Measurements from ENCODE around the gene RAB6B.

Gene RAB6B

GRCh38 chr3:133855772-133856171 lies 39.9 kb downstream of the RAB6B start:
- DNase-seq, result no peak

DNA sequence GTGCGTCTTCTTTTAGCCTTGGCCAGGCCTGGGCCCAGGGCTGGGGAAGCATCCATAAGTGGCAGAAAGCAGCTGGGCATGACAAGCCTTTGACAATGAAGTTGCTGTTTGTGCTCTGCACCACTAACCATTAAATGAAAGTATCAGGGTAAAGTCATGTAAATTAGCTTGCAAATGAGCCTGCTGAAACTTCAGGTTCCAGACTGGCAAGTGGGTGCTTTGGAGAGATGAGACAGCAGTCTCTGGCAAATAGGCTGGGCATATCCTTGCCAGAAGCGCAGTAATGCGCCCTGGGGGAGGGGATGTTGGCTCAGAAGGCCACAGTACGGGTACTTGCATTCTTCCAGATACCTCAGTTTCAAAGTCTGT lies 40.7 kb downstream of the RAB6B start:
- DNase-seq, result no peak

DNA sequence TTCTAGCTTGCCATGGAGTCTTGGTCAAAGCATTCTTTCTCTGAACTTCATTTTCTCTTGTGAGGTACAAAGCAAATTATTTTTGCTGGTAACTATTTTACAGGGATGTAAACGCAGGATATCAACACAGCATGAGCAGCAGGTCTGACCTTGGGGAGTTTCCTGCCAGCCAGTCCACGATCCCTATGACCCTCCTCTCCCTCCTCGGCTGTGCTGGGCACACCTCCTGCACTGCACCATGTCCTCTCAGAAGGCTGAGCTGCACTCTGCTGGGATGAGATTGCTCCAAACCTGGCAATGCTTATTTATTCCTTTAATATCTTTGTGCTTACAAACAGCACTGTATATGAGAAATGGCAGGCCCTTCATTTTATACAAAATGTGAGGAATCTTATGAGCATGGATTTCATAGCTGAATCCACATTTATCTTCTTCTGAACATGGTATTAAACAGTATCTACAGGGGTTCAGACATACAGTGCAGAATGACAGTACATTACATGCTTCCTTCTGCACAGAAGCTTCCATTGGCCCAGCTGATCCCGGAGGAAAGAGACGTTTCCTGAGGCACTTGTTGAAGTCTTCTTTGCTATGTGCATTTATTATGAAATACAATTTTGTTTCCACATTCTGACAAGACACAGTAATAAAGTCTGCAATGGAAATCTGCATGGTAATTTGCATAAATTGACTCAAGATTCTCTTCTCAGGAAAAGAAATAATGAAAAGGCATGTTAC lies 41.2 kb downstream of the RAB6B start:
- no peak for DNase-seq

DNA sequence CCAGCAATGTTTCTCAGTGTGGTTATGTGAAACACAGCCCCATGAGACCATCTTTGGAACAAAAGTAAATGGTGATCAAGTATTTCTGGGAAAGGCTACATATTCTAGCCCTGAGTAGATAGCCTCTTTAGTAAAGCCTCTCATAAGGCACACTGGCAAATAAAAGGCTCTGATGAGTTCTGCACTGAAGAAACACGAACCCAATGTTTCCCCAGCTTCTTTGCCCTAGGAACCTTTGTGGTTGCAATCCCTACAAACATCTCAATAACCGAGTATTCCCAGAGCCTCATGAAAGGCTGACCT lies 41.8 kb downstream of the RAB6B start:
- DNase-seq, result no peak

DNA sequence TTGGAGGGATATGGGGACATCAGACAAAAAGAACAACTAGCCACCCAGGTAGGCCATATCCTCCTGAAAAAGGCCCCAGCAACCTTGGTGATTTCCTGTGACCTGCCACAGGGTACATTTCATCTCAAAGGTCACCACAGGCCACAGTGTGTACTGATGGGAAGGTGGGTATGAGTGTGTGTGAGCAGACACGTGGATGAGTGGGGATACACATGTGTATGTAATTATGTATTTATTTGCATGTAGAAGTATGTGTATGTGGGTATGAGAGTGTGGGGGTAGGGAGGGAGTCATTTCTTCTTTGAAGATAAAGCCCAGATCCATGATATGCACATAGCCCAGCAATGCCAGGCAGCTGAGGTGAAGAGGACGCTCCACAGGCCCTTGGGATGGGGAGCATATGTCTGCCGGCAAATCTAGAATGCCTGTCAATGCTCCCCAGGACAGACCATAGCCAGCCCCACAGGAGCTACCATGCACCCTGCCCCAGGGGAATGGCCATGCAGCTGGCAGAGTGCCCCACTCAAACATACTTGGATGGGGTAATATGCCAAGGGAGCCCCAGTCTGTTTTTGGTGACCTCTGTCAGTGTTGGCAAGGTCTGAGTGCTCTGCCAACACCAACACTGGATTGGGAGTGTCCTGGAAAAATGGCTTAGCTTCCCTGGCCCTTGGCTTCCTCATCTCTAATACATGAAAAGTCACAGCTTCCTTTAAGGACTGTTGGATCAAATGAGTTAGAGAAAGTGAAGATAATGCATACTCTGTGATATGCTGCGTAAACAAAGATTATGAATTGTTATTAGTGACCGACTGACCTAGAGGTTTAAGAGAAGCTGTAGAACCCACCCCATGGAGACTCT lies 42.4 kb downstream of the RAB6B start:
- no peak for DNase-seq

GRCh38 chr3:133851931-133852330 lies 43.8 kb downstream of the RAB6B start:
- no peak for DNase-seq

DNA sequence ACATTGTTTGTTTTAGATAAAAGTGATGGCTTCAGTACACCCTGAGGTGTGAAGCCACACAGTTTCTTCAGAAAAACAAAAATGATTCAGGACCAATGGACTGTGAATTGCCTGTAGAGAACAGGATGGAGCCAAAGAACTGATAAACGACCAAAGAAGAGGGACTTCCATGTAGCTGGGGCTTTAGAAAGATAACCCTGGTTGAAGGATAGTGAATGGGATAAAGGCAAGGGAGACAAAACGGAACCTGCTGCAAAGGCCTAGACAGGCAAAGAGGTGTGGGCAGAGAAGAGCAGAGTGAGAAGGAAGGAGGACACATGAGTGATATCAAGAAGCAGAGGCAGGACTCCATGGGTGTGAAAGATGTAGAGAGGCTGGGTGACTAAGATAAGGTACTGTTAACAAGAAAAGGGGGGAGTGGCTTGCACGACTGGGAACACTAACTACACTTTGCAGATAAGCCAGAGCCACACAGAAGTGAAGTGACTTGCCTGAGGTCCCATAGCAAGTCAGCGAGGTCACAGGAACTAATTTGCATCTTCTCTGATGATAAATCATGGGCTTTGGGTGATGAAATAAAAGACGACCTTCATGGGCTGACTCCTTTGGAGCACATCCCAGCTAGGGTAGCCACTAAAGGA lies 44.3 kb downstream of the RAB6B start:
- no peak for DNase-seq

GRCh38 chr3:133850034-133850433 lies 45.6 kb downstream of the RAB6B start:
- no peak for DNase-seq

DNA sequence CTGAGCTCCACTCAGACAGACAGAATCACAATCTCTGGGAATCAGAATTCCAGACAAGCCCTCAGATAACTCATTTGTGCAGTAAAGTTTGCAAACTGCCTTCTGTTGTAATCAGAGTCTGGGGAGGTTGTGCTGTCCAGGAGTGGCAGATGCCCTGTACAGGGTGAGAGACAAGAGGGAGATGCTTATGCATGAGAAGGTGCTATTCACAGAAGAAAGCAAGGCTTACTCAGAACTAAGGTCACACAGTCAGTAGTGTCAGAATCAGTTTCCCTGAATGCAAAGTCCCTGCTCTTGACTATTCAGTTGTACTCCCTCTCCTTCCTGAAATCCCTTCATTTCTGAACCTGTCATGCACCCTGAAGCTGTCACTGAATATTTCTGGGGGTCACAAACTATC lies 46.3 kb downstream of the RAB6B start:
- DNase-seq, result no peak

DNA sequence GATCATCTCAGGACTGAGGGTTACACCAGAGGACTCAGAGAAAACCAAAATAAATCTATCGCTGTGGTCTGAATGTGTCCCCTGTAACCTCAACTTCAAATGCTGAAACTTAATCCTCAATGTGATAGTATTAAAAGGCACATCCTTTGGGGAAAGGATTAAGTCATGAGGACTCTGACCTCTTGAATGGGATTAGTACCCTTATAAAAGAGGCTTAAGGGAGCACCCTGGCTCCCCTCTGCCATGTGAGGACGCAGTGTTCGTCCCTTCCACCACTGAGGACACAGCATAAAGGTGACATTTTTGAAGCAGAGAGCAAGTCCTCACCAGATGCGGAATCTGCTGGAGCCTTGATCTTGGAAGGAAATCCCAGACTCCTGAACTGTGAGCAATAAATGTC lies 50.6 kb downstream of the RAB6B start:
- no peak for DNase-seq

GRCh38 chr3:133843634-133844033 lies 52.0 kb downstream of the RAB6B start:
- no peak for DNase-seq

GRCh38 chr3:133842158-133842557 lies 53.5 kb downstream of the RAB6B start:
- DNase-seq, result no peak

DNA sequence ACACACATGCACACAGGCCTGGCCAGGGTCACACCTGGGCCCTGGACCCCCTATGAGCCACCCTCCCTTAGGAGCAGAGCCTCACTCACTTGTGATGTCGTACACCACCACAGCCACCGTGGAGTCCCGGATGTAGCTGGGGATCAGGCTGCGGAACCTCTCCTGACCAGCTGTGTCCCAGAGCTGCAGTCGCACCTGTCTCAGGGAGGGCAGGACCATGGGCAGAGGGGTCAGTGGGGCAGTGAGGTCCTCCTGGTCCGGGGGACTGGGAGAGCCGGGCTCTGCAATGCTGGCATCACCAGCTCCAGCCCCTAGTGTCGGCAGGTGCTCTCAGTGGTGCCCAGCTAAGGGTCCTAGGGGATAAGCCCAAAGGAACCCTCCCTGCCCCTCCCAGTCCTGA lies 54.5 kb downstream of the RAB6B start:
- DNase-seq, result no peak

GRCh38 chr3:133840767-133841166 lies 54.9 kb downstream of the RAB6B start:
- no peak for DNase-seq

DNA sequence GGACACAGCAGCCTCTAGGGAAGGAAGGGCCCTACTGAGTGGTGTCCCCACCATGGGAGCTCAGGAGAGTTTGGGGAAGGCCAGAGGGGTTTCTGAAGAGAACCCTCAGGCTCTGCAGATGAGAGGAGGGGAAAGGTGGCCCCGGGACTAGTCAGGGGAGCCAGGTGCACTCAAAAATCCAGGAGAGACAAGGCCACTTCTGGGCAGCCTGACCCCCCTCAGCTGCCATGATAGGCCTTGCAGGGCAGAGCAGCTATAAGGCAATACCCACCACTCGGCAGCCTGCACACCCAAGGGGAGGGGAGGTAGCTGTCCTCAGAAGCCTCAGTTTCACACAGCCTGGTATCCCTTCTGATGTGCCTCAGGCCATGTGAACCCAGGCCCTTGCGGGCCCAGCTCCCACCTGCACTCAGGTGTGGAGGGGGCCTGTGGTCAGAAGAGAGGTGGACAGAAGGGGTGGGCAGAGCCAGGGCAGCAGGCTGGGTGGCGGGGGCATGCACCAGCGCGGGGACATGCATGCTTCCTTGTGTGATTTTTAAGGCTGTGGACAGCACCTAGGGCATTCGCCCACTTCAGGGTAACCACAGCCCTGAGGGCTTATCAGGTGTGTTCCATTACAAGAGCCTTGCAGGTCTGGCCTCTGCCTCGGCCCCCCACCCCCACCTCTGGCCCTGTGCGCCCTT lies 55.5 kb downstream of the RAB6B start:
- no peak for DNase-seq

DNA sequence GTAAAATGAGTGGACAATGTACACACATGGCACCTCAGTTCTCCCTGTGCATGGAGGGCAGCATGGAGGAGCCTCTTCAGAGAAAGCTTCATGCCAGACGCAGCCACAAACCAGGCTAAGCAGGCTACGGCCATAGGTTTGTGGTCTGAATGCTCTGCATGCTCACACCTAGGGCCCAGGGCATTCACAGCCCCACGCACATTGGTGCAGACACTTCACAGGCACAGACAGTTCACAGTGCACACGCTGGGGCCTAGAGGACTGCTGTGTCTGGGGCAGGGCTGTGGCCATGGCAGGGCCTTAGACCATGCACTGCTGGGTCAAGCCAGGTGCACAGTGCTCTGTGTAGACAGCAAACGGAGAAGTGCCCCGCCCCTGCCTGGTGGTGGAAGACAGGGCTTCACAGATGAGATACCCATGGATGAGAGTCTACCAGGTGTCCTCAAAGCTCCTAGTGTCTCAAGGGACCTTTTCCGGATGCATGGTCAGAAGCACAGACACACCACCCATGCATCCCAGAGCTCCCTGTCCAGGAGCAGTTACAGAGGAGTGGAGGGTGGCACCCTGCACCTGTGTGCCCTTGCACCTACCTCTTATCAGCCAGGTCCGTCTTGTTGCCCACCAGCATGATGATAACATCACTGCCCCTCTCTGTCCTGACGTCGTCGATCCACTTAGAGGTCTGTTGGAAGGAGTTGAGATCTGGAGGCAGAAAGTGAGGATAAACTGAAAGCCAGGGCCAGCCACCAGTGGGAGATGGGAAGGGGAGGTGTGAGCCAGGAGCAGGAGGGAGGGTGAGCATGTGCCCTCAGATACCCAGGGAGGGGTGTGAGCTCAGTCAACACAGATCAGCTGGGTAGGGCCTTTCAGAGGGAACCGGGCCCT lies 56.5 kb downstream of the RAB6B start:
- no peak for DNase-seq

- no peak for DNase-seq
These were observed 57.3 kb downstream of the RAB6B start for GRCh38 chr3:133838296-133838789.

- no peak for DNase-seq
These were observed 58.0 kb downstream of the RAB6B start for GRCh38 chr3:133837487-133838295.

DNA sequence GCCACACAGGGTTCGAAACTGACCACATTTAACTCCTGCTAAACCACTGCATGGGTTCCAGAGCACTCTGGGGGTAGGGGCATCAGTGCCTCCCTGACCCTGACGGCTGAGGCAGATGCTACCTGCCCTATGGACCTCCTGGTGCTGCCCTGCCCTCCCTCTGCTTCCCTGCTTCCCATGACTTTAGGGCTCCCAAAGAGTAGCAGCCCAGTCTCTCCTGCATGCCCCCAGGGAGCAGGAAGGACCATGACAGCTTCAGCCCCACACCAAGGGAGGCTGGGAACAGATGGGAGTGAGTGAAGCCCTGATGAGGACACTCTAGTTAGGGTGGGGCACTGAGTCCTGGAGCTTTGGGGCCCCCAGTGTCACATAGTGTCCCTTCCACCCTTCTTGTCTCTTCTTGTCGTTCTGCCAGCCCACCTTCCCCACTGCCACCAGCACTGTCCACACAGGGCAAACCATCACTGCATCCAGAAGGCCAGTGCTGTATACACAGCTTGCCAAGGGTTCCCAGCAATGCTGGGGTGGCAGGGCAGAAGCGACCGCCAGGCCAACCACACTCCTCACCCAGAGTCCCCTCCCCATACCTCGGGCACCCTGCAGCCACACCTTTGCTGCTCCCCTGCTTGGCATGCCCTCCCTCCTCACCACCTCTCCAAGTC lies 59.1 kb downstream of the RAB6B start:
- no peak for DNase-seq

- DNase-seq, result no peak
These were observed 59.7 kb downstream of the RAB6B start for GRCh38 chr3:133835961-133836360.

DNA sequence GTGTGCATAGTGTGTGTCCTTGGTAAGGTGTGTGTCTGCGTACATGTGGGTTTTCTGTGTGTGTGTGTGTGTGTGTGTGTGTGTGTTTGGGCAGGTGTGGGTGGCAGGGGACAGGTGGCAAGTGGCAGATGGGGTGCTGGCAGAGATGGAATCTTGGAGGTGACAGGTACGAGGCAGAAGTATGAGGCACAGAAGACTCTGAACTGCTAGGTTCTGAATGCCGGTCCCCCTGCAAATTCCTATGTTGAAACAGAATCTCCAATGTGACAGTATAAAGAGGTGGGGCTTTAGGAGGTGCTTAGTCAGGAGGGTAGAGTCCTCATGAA lies 60.3 kb downstream of the RAB6B start:
- DNase-seq, result no peak
